SK-N-SH treated with all-trans-retinoic acid at 6 μM for 48 hours (cell line): ENCODE data around the gene TNFAIP1.

Experiments
- ESRRG ChIP-seq: fragments of 250-450 bp; sonication (Bioruptor Pico); IDR thresholded peaks from 2 replicates; pipeline ENCODE4 v1.6.1; 2021; ENCODE audit warnings: mild to moderate bottlenecking
- ISL1 ChIP-seq: fragments of 250-450 bp; sonication (Bioruptor Pico); IDR thresholded peaks from 2 replicates; pipeline ENCODE4 v2.1.2; 2022; ENCODE audit warnings: mild to moderate bottlenecking, moderate library complexity
- OSR1 ChIP-seq: fragments of 250-450 bp; sonication (Bioruptor Pico); IDR thresholded peaks from 2 replicates; pipeline ENCODE4 v1.8.0; 2022; ENCODE audit warnings: moderate library complexity, mild to moderate bottlenecking, inconsistent platforms
- TOX ChIP-seq: fragments of 250-450 bp; sonication (Bioruptor Pico); IDR thresholded peaks from 2 replicates; pipeline ENCODE4 v1.8.0; 2021; ENCODE audit warnings: mild to moderate bottlenecking, moderate library complexity, borderline replicate concordance
- ZC3H10 ChIP-seq: fragments of 250-450 bp; sonication (Bioruptor Pico); IDR thresholded peaks from 2 replicates; pipeline ENCODE4 v1.5.1; 2021; ENCODE audit warnings: mild to moderate bottlenecking, moderate library complexity
- ZFP30 ChIP-seq: fragments of 450-650 bp; formaldehyde crosslinking; IDR thresholded peaks from 2 replicates; pipeline ENCODE4 v1.5.0; 2022; ENCODE audit warnings: mild to moderate bottlenecking, moderate library complexity
- ZNF565 ChIP-seq: fragments of 450-650 bp; formaldehyde crosslinking; conservative IDR thresholded peaks from 2 replicates; pipeline ENCODE4 v1.5.0; 2020; ENCODE audit warnings: low read depth, mild to moderate bottlenecking, moderate library complexity
- TF ChIP-seq, protein P1 (sequence below): fragments of 250-450 bp; sonication (Bioruptor Pico); IDR thresholded peaks from 2 replicates; pipeline ENCODE4 v1.8.0; 2020; ENCODE audit warnings: mild to moderate bottlenecking, moderate library complexity, borderline replicate concordance

DNA sequence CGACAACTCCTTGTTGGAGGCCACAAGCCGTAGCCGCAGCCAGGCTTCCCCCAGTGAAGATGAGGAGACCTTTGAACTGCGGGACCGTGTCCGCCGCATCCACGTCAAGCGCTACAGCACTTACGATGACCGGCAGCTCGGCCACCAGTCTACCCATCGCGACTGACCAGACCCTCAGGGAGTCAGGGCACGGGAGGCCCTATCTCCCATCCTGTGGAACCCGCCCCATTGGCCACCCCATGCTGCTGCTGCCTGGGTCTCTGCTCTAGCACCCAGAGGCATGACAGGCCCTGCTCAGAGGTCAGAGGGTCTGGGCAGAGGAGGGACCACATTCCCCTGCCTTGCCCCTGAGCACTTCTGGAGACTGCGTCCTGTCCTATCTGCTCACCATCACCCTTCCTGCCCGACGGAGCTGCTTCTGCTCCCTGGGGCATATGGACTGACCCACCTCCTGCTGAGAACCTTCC is 8.9 kb downstream of the TNFAIP1 start:
- no peak for TF ChIP-seq ESRRG
- TF ChIP-seq ZC3H10 (CRISPR knock-in tag), result no peak
- TF ChIP-seq, protein P1, sequence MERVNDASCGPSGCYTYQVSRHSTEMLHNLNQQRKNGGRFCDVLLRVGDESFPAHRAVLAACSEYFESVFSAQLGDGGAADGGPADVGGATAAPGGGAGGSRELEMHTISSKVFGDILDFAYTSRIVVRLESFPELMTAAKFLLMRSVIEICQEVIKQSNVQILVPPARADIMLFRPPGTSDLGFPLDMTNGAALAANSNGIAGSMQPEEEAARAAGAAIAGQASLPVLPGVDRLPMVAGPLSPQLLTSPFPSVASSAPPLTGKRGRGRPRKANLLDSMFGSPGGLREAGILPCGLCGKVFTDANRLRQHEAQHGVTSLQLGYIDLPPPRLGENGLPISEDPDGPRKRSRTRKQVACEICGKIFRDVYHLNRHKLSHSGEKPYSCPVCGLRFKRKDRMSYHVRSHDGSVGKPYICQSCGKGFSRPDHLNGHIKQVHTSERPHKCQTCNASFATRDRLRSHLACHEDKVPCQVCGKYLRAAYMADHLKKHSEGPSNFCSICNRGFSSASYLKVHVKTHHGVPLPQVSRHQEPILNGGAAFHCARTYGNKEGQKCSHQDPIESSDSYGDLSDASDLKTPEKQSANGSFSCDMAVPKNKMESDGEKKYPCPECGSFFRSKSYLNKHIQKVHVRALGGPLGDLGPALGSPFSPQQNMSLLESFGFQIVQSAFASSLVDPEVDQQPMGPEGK (CRISPR knock-in tag), result no peak
- no peak for TF ChIP-seq ZNF565 (CRISPR knock-in tag)
- no peak for TF ChIP-seq TOX (CRISPR knock-in tag)
- no peak for TF ChIP-seq OSR1 (CRISPR knock-in tag)
- no peak for TF ChIP-seq ISL1 (CRISPR knock-in tag)
- no peak for TF ChIP-seq ZFP30
